Large intestine (tissue), 3 donors: ENCODE measurements around the gene TTC17. TPM values are rescaled to one million over a fixed set of nuclear protein-coding genes. Genes with fewer than 3 reads are reported as not detected.
A peak's percentile ranks its signal among the peaks of the same experiment; 100 is the strongest.
"Not testable (repeated sequence)": the region's sequence is repeated elsewhere in the genome, so short reads cannot be mapped to it uniquely, and the experiment has no call there.

Source experiments
- DNase-seq, 2 donors: peaks; one replicate each; pipeline versions ENCODE4 v3.0.0 to v3.0.0-alpha.2; 2013
- H3K27ac ChIP-seq: one replicate; pipeline ENCODE4 v1.5.1; 2013; ENCODE audit warnings: low read length
- H3K27me3 ChIP-seq: 2 replicates; pipeline ENCODE4 v1.6.1; 2013; ENCODE audit warnings: low read length; ENCODE audit not compliant: control insufficient read depth, insufficient read depth
- H3K36me3 ChIP-seq: 2 replicates; pipeline ENCODE4 v1.6.1; 2013; ENCODE audit warnings: low read length; ENCODE audit not compliant: control insufficient read depth, insufficient read depth
- H3K4me1 ChIP-seq: one replicate; pipeline ENCODE4 v1.6.1; 2013; ENCODE audit warnings: low read length; ENCODE audit not compliant: control insufficient read depth, insufficient read depth
- H3K4me3 ChIP-seq: one replicate; pipeline ENCODE4 v1.5.1; 2013; ENCODE audit warnings: low read length
- H3K9me3 ChIP-seq: one replicate; pipeline ENCODE4 v1.6.1; 2013; ENCODE audit warnings: mild to moderate bottlenecking, low read depth, low read length, moderate library complexity; ENCODE audit not compliant: control insufficient read depth
- WGBS: methylation state at CpG from one replicate; pipeline ENCODE4 v1.1.5; 2013; ENCODE audit warnings: low lambda C conversion rate; ENCODE audit not compliant: insufficient coverage; 5-methylcytosine and 5-hydroxymethylcytosine counted together
- polyA plus RNA-seq: library from polyadenylated mRNA; unstranded; fragments of 120-200 nt; gene quantifications from one replicate; pipeline ENCODE4 v1.2.1, GENCODE V29; 2013

Gene TTC17
- polyA plus RNA-seq, 1 donor: 152 TPM

DNA sequence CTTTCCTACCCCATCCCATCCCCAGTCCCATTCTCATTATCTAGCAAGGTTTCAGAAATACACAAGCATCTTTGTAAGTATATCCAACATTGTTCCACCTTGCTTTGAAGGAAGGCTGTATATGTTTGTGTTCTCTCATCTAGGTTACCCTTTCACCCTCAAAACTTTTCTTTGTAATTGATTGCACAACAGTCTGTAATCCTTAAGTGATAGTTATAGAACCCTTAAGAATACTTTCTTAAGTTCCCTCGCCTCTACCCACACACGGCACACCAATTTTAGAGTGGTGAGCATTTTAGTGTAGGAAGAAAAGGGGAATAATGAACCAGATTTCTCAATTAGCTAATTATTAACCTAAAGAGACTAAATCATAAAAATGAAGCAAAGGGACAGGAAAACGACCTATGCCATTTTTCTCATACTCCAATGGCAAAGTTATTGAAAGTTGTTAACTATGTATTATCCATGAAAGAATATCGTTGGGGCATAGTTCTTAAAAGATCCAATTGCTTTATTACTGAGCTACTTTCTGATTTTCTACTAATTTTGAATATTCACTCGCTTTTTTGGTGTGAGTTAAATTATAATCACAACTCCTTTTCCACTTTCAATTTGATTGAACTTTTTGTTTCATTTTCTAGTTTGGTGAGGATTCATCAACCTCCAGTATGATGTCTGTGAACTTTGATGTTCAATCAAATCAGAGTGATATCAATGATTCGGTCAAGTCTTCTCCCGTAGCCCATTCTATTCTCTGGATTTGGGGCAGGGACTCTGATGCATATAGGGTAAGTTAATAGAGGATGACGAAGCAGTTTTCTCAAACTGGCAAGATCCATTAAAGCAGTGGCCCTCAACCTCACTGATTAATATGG lies 44.9 kb downstream of the TTC17 start:
- H3K4me1 ChIP-seq: no peaks in the 10 kb centered on the region
- H3K27me3 ChIP-seq: no peaks in the 10 kb centered on the region
- WGBS: 73% methylated on average over 3 of the region's 8 CpGs
- no peaks in the 10 kb centered on the region for H3K9me3 ChIP-seq
- H3K36me3 ChIP-seq: peaks cover 56% of the 10 kb centered on the region
- no peak overlapping the region for H3K4me3 ChIP-seq
- no peak overlapping the region for H3K27ac ChIP-seq
- DNase-seq: peak in 1 of 2 donors; percentile 31

DNA sequence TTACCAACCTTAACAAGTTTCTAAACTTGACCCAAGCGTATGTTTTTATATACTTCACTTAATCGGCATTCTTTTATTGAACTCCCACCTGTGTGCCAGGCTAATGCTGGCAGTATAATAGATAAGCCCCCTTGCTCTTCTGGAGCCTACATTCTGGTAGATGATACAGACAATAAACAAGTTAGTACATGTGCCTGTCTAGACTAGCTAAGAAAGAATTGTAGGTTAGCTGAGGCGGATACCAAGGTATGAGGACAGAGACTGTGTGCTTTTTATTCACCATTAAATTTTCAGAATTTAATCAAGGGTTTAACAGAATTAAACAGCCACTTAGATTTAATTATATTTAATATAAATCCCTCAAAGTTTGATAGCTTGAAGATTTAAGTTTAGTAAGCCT lies 45.7 kb downstream of the TTC17 start:
- DNase-seq: no peak
- Histone ChIP-seq H3K4me3 (no peak overlapping the region), H3K36me3 (peaks cover 56% of the 10 kb centered on the region), H3K4me1 (no peaks in the 10 kb centered on the region), H3K9me3 (no peaks in the 10 kb centered on the region), H3K27ac (no peak overlapping the region), H3K27me3 (no peaks in the 10 kb centered on the region)
- WGBS: no CpG with 5 or more reads among the region's 3 CpGs

DNA sequence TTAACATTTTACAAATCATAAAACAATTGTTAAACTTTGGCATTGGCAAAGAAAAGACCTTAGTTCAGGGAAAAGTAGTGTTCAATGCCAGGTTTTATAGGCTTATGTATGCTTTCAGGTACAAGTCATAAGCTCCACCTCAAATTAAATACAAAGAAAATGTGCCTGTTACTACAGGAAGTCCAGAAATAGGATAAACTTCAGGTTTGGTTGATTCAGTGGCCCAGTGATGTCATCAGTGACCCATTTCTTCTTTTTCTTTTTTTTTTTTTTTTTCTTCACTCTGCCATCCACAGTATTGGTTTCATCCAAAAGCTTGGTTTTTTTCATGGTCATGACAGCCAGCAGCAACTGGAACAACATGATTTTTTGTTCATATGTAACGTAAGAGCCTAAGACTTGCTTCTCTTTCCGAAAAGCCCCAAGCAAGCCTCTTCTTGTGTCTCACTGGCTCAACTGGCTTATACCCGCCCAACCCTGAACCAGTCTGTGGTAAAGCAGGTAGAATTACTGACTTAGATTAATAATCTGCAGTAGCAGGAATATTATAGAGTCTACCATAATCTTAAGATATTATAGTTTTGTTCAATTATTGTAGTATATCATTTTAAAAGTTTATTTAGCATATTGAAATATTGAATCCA lies 46.2 kb downstream of the TTC17 start:
- Histone ChIP-seq H3K4me1 (peaks cover 4% of the 10 kb centered on the region), H3K27ac (no peak overlapping the region), H3K27me3 (no peaks in the 10 kb centered on the region), H3K36me3 (peaks cover 51% of the 10 kb centered on the region), H3K4me3 (no peak overlapping the region), H3K9me3 (no peaks in the 10 kb centered on the region)
- no peak for DNase-seq
- WGBS: no CpG with 5 or more reads among the region's 3 CpGs

DNA sequence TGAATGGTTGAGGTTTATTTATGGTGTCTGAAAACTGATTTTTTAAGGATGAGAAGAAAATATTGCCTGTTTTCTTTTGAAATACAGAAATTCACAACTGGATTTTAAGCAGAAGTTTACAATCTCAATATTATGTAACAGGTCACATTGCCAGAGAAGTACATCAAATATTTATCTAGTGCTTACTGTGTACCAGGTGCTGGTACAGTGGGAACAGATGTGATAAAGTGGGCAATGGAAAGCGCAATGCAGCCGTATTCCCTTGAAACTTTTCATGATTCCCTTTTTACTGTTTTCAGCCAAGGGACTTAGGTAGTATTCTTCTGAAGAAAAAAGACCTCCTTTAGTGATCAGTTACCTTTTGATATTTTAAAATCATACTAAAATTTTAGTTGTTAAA lies 49.6 kb downstream of the TTC17 start:
- peaks cover 37% of the 10 kb centered on the region for H3K36me3 ChIP-seq
- DNase-seq: no peak
- no peak overlapping the region for H3K4me3 ChIP-seq
- no CpG with 5 or more reads among the region's 2 CpGs for WGBS
- H3K9me3 ChIP-seq: no peaks in the 10 kb centered on the region
- no peak overlapping the region for H3K27ac ChIP-seq
- peaks cover 16% of the 10 kb centered on the region for H3K4me1 ChIP-seq
- no peaks in the 10 kb centered on the region for H3K27me3 ChIP-seq

DNA sequence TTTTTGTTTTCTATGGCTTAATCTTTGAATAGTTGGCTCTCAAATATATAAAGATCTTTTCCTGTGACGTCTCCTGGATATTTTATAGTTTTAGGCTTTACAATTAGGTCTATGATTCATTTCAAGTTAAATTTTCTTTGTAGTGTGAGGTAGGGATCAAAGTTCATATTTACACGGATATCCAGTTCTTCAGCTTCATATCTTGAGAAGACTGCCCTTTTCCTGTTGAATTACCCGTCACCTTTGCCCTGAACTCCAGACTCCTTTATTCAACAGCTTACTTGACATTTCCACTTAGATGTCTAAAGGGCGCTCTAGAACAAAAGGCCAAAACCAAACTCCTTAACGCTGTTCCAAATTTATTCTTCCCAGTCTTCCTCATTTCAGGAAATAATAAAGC lies 51.7 kb downstream of the TTC17 start:
- H3K4me3 ChIP-seq: no peak overlapping the region
- peaks cover 16% of the 10 kb centered on the region for H3K4me1 ChIP-seq
- peaks cover 31% of the 10 kb centered on the region for H3K36me3 ChIP-seq
- H3K9me3 ChIP-seq: no peaks in the 10 kb centered on the region
- 32% methylated on average over 4 of the region's 5 CpGs for WGBS
- H3K27me3 ChIP-seq: no peaks in the 10 kb centered on the region
- H3K27ac ChIP-seq: peak overlapping the region; percentile 76
- DNase-seq: peak; percentile 89 to 95

DNA sequence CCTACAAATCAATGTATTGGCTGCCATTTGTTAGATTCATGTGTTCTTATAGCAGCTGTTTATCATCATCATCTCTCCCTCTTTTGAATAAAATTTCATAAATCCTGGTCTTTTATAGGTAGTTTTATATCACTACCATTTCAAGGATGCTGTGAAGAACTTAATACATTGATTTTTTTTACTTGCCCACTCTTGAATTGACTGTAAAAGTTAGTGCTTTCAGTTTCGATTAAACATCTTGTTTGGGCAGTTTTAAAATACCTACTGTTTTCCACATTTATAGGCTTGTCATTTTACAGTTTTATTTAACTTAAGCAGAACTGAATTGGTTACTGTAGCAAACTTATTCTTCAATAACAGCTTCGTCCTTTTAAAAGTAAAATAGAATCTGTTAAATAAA lies 59.5 kb downstream of the TTC17 start:
- no peak overlapping the region for H3K27ac ChIP-seq
- H3K4me3 ChIP-seq: no peak overlapping the region
- WGBS: 71% methylated on average over 2 of the region's 2 CpGs
- no peaks in the 10 kb centered on the region for H3K27me3 ChIP-seq
- H3K9me3 ChIP-seq: no peaks in the 10 kb centered on the region
- peaks cover 15% of the 10 kb centered on the region for H3K36me3 ChIP-seq
- no peak for DNase-seq
- no peaks in the 10 kb centered on the region for H3K4me1 ChIP-seq

DNA sequence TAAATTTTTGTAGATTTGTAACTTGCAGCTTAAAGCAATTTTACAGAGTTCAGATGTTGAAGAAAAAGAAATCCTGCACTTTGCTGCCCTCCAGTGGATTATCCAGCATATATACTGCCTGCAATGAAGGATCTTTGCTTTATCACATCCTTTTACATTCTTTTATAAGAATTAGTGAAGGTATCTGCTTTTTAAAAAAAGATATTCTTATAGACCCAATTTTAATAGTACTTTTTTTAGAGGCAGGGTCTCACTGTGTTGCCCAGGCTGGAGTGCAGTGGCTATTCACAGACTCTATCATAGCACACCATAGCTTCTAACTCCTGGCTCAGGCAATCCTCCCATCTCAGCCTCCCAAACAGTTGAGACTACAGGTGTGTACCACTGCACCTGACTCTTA lies 60.7 kb downstream of the TTC17 start:
- peak; percentile 29 to 32 for DNase-seq
- H3K4me3 ChIP-seq: no peak overlapping the region
- H3K27me3 ChIP-seq: no peaks in the 10 kb centered on the region
- H3K36me3 ChIP-seq: peaks cover 14% of the 10 kb centered on the region
- H3K4me1 ChIP-seq: no peaks in the 10 kb centered on the region
- no peak overlapping the region for H3K27ac ChIP-seq
- no peaks in the 10 kb centered on the region for H3K9me3 ChIP-seq

DNA sequence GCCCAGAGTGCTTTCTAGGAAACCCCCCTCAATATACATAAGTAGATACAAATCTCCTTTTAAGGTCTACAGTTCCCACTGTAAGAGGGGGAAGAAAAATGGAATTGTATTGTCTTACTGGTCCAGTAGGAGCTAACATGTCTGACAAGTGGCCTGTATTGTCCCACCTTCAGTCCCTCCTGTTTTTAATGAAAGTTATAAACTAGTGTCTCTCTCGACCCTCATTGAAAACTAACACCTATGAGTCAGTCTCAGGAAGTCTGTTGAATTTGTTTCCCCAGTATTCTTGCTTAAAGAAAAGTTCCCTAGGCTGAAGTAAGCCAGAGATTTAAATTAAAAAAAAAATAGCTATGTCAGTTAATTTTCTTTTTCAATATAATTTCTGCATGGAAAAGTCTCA lies 69.3 kb downstream of the TTC17 start:
- Histone ChIP-seq H3K9me3 (no peaks in the 10 kb centered on the region), H3K36me3 (peaks cover 18% of the 10 kb centered on the region), H3K4me3 (no peak overlapping the region), H3K27me3 (no peaks in the 10 kb centered on the region), H3K4me1 (no peaks in the 10 kb centered on the region), H3K27ac (no peak overlapping the region)
- no CpG with 5 or more reads among the region's 1 CpG for WGBS
- no peak for DNase-seq

DNA sequence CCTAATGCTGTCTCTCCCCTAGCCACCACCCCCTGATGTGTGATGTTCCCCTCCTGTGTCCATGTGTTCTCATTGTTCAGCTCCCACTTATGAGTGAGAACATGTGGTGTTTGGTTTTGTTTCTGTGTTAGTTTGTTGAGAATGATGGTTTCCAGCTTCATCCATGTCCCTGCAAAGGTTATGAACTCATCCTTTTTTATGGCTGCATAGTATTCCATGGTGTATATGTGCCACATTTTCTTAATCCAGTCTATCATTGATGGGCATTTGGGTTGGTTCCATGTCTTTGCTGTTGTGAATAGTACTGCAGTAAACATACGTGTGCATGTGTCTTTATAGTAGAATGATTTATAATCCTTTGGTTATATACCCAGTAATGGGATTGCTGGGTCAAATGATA lies 72.2 kb downstream of the TTC17 start:
- not testable (repeated sequence) for H3K27me3 ChIP-seq, H3K4me3 ChIP-seq, H3K27ac ChIP-seq, H3K4me1 ChIP-seq, DNase-seq, H3K9me3 ChIP-seq
- no CpG with 5 or more reads among the region's 1 CpG for WGBS
- peaks cover 18% of the 10 kb centered on the region for H3K36me3 ChIP-seq

DNA sequence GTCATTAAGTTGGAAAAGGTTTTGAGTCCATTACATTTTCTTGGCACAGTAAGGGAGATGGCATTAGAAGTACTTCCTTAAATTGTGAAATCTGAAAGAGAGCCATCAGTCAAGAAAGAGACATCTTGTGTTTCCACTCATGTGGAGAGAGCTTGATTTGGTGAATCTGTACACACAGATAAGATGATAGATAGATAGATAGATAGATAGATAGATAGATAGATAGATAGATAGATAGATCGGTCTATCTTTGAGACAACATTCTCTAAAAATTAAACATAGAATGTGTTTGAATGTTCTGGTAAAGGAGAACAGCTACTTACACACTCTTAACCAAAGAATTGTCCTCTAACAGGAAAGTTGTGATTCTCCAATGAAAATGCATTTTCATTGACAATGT lies 76.2 kb downstream of the TTC17 start:
- Histone ChIP-seq H3K4me1 (no peaks in the 10 kb centered on the region), H3K36me3 (peaks cover 35% of the 10 kb centered on the region), H3K4me3 (no peak overlapping the region), H3K9me3 (no peaks in the 10 kb centered on the region), H3K27me3 (no peaks in the 10 kb centered on the region), H3K27ac (no peak overlapping the region)
- WGBS: 100% methylated on average over 1 of the region's 1 CpG
- no peak for DNase-seq
